ENCODE results near the gene CRMP1.

The CRMP1 gene

GRCh38 chr4:5797866-5798265 lies 95.0 kb downstream of the CRMP1 start:
- Histone ChIP-seq H3K4me3 (no peak overlapping the region), H3K27ac (no peak overlapping the region)
- no peak for TF ChIP-seq CTCF (IDR thresholded peaks at IDR 0.05)
- DNase-seq (ENCODE audit: low spot score), result no peak

GRCh38 chr4:5796976-5797375 lies 95.9 kb downstream of the CRMP1 start:
- H3K4me3 ChIP-seq, result no peak overlapping the region
- TF ChIP-seq CTCF (IDR thresholded peaks at IDR 0.05), result no peak
- H3K27ac ChIP-seq, result no peak overlapping the region
- no peak for DNase-seq (ENCODE audit: low spot score)

GRCh38 chr4:5795580-5795979 lies 97.3 kb downstream of the CRMP1 start:
- no peak for TF ChIP-seq CTCF (IDR thresholded peaks at IDR 0.05)
- no peak for DNase-seq (ENCODE audit: low spot score)
- Histone ChIP-seq H3K4me3 (no peak overlapping the region), H3K27ac (no peak overlapping the region)

GRCh38 chr4:5793514-5793913 lies 99.4 kb downstream of the CRMP1 start:
- no peak overlapping the region for H3K27ac ChIP-seq
- DNase-seq (ENCODE audit: low spot score), result no peak
- TF ChIP-seq CTCF (IDR thresholded peaks at IDR 0.05), result no peak
- no peak overlapping the region for H3K4me3 ChIP-seq

- TF ChIP-seq CTCF (IDR thresholded peaks at IDR 0.05), result no peak
- Histone ChIP-seq H3K4me3 (no peak overlapping the region), H3K27ac (no peak overlapping the region)
- DNase-seq (ENCODE audit: low spot score), result no peak
Measured at GRCh38 chr4:5791654-5792053, 101.2 kb downstream of the CRMP1 start.

GRCh38 chr4:5790546-5790857 lies 102.4 kb downstream of the CRMP1 start:
- H3K4me3 ChIP-seq, result no peak overlapping the region
- peak; percentile 14 for TF ChIP-seq CTCF (IDR thresholded peaks at IDR 0.05)

GRCh38 chr4:5789141-5789540 lies 103.7 kb downstream of the CRMP1 start:
- H3K27ac ChIP-seq, result no peak overlapping the region
- no peak overlapping the region for H3K4me3 ChIP-seq
- DNase-seq (ENCODE audit: low spot score), result peak; percentile 40
- TF ChIP-seq CTCF (IDR thresholded peaks at IDR 0.05), result no peak

More at GRCh38 chr4:5790546-5790857, 102.4 kb downstream of the CRMP1 start:
- DNase-seq (ENCODE audit: low spot score), result no peak
- no peak overlapping the region for H3K27ac ChIP-seq
